ENCODE data around the gene DNAJA3. TPM values are rescaled to one million over a fixed set of nuclear protein-coding genes. Genes with fewer than 3 reads are reported as not detected.
A peak's percentile ranks its signal among the peaks of the same experiment; 100 is the strongest.

Gene DNAJA3
- total RNA-seq, 6 donors from 2014 or later, result 31.2 to 61.8 (median 36.6) TPM

GRCh38 chr16:4395055-4395726 lies 30.5 kb upstream of the DNAJA3 start:
- peaks cover 4 to 60% (median 36%) of the 10 kb centered on the region in 4 donors for H3K36me3 ChIP-seq
- TF ChIP-seq EP300 (IDR thresholded peaks at IDR 0.05), result no peak
- TF ChIP-seq POLR2AphosphoS5 (IDR thresholded peaks at IDR 0.05), result no peak
- TF ChIP-seq CTCF (IDR thresholded peaks at IDR 0.05), result no peak
- TF ChIP-seq POLR2A (IDR thresholded peaks at IDR 0.05), result no peak
- H3K27ac ChIP-seq, result no peak overlapping the region
- ATAC-seq (ENCODE audit: low FRiP score in 2 of 2) (no peak), DNase-seq (no peak)
- H3K27me3 ChIP-seq, result no peaks in the 10 kb centered on the region
- no peak overlapping the region for H3K4me3 ChIP-seq
- no peaks in the 10 kb centered on the region for H3K9me3 ChIP-seq
- 85 to 90% methylated on average over 6 to 8 of the region's 9 CpGs for WGBS, 2 donors
- peaks cover 6 to 15% (median 9%) of the 10 kb centered on the region in 4 donors for H3K4me1 ChIP-seq

- 74 to 84% methylated on average over 9 of the region's 9 CpGs for WGBS, 2 donors
- no peaks in the 10 kb centered on the region for H3K27me3 ChIP-seq
Measured at GRCh38 chr16:4399001-4399730, 26.5 kb upstream of the DNAJA3 start.

GRCh38 chr16:4401094-4401501 lies 24.6 kb upstream of the DNAJA3 start:
- Histone ChIP-seq H3K36me3 (peaks cover 4 to 71% (median 46%) of the 10 kb centered on the region in 4 donors), H3K27me3 (no peaks in the 10 kb centered on the region), H3K4me1 (peaks cover 7 to 12% (median 8%) of the 10 kb centered on the region in 4 donors), H3K27ac (no peak overlapping the region), H3K4me3 (no peak overlapping the region), H3K9me3 (no peaks in the 10 kb centered on the region)
- ATAC-seq (ENCODE audit: low FRiP score in 2 of 2) (no peak), DNase-seq (no peak)
- TF ChIP-seq POLR2A (IDR thresholded peaks at IDR 0.05), result no peak
- TF ChIP-seq EP300 (IDR thresholded peaks at IDR 0.05), result no peak
- TF ChIP-seq CTCF (IDR thresholded peaks at IDR 0.05), result no peak
- TF ChIP-seq POLR2AphosphoS5 (IDR thresholded peaks at IDR 0.05), result no peak
- 96% methylated on average over 11 to 12 of the region's 12 CpGs for WGBS, 2 donors

More at GRCh38 chr16:4399001-4399730, 26.5 kb upstream of the DNAJA3 start:
- Histone ChIP-seq H3K9me3 (no peaks in the 10 kb centered on the region), H3K4me1 (peaks cover 7 to 12% (median 8%) of the 10 kb centered on the region in 4 donors), H3K4me3 (no peak overlapping the region), H3K27ac (no peak overlapping the region), H3K36me3 (peaks cover 0 to 70% (median 37%) of the 10 kb centered on the region in 4 donors)
- TF ChIP-seq CTCF (IDR thresholded peaks at IDR 0.05) (no peak), POLR2AphosphoS5 (IDR thresholded peaks at IDR 0.05) (no peak)
- ATAC-seq (ENCODE audit: low FRiP score in 2 of 2) (no peak), DNase-seq (no peak)

GRCh38 chr16:4401510-4401909 lies 24.2 kb upstream of the DNAJA3 start:
- WGBS, 2 donors, result 93 to 97% methylated on average over 12 of the region's 12 CpGs

GRCh38 chr16:4402439-4403132 lies 23.1 kb upstream of the DNAJA3 start:
- WGBS, 2 donors, result 34 to 41% methylated on average over 9 to 20 of the region's 29 CpGs
- H3K4me1 ChIP-seq, result peaks cover 7 to 12% (median 8%) of the 10 kb centered on the region in 4 donors
- H3K36me3 ChIP-seq, result peaks cover 17 to 75% (median 56%) of the 10 kb centered on the region in 4 donors
- H3K9me3 ChIP-seq, result no peaks in the 10 kb centered on the region
- TF ChIP-seq EP300 (IDR thresholded peaks at IDR 0.05) (no peak), CTCF (IDR thresholded peaks at IDR 0.05) (peak; percentile 89 to 97 (median 95))
- H3K27me3 ChIP-seq, result no peaks in the 10 kb centered on the region
- no peak overlapping the region for H3K4me3 ChIP-seq
- DNase-seq (peak; percentile 81 to 96), ATAC-seq (ENCODE audit: low FRiP score in 2 of 2) (peak; percentile 90 to 93)
- peak overlapping the region in 1 of 4 donors; percentile 21 for H3K27ac ChIP-seq

More at GRCh38 chr16:4401510-4401909, 24.2 kb upstream of the DNAJA3 start:
- no peak for TF ChIP-seq EP300 (IDR thresholded peaks at IDR 0.05)
- H3K27me3 ChIP-seq, result no peaks in the 10 kb centered on the region
- no peaks in the 10 kb centered on the region for H3K9me3 ChIP-seq
- peaks cover 6 to 71% (median 49%) of the 10 kb centered on the region in 4 donors for H3K36me3 ChIP-seq
- peaks cover 7 to 12% (median 8%) of the 10 kb centered on the region in 4 donors for H3K4me1 ChIP-seq
- DNase-seq (no peak), ATAC-seq (ENCODE audit: low FRiP score in 2 of 2) (no peak)
- H3K27ac ChIP-seq, result no peak overlapping the region
- no peak overlapping the region for H3K4me3 ChIP-seq

Measured in upper lobe of left lung (tissue), 6 donors.